Measurements from ENCODE around the gene ZNF430.

- TF ChIP-seq POLR2A (IDR thresholded peaks at IDR 0.05) (no peak), CTCF (IDR thresholded peaks at IDR 0.05) (no peak)
Measured at GRCh38 chr19:21101521-21102242, 81.2 kb downstream of the ZNF430 start.

Data from Peyer's patch (tissue), 4 donors.